ENCODE results near the gene PYGL.

PYGL gene

GRCh38 chr14:50871228-50871627 lies 73.1 kb downstream of the PYGL start:
- no peak for DNase-seq

GRCh38 chr14:50865391-50866076 lies 78.7 kb downstream of the PYGL start:
- no peak for DNase-seq

- DNase-seq = no peak
These were observed 79.3 kb downstream of the PYGL start for GRCh38 chr14:50864946-50865345.

- no peak for DNase-seq
These were observed 80.0 kb downstream of the PYGL start for GRCh38 chr14:50864237-50864636.

- no peak for DNase-seq
These were observed 82.2 kb downstream of the PYGL start for GRCh38 chr14:50862036-50862570.

GRCh38 chr14:50860478-50861086 lies 83.7 kb downstream of the PYGL start:
- peak; percentile 57 to 70 for DNase-seq

- DNase-seq = no peak
These were observed 85.0 kb downstream of the PYGL start for GRCh38 chr14:50859296-50859624.

- no peak for DNase-seq
These were observed 87.6 kb downstream of the PYGL start for GRCh38 chr14:50856660-50857059.

GRCh38 chr14:50855558-50855957 lies 88.7 kb downstream of the PYGL start:
- no peak for DNase-seq
